Skin epidermis (tissue), 12 donors: ENCODE results near the gene TREX2.

ENCODE experiments used
- H3K27ac ChIP-seq, 21 experiments: fragments of 200-600 bp; sonication (generic) in 11 of 21; one replicate each; pipeline ENCODE4 v1.5.0; 2020; ENCODE audit warnings: mild to moderate bottlenecking in 3 of 21, inconsistent platforms in 2 of 21, moderate library complexity in 2 of 21
- H3K4me3 ChIP-seq, 7 experiments: fragments of 200-600 bp; sonication (generic) in 2 of 7; one replicate each; pipeline ENCODE4 v1.5.0; 2020; ENCODE audit warnings: inconsistent platforms in 2 of 7, mild to moderate bottlenecking in 2 of 7, moderate library complexity in 1 of 7

Gene TREX2

DNA sequence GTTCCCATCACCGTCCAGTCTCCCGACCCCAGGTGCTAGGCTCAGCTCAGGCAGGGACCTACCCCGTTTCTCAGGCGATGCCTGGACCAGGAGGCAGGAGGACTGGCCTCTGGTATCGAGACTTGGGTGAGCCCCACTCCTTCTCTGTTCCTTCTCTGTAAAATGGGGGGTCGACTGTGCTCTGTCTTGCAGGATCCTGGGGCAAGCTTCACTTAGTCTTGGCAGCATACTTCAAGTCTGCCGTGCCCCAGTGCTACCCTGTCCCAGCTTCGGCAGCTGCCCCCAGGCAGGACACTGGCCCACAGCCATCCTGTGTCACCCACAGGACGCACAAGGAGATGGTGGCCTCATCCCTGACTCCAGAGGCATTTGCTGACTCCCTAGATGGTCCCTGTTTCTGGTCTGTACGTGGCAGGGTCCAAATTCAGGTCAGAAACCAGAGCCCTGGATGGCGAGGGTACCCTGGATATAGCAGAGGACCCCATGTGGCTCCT lies 31.6 kb upstream of the TREX2 start:
- H3K27ac ChIP-seq = peak overlapping the region in 15 of 21 experiments; percentile 16 to 86 (median 66)
- H3K4me3 ChIP-seq = no peak overlapping the region

DNA sequence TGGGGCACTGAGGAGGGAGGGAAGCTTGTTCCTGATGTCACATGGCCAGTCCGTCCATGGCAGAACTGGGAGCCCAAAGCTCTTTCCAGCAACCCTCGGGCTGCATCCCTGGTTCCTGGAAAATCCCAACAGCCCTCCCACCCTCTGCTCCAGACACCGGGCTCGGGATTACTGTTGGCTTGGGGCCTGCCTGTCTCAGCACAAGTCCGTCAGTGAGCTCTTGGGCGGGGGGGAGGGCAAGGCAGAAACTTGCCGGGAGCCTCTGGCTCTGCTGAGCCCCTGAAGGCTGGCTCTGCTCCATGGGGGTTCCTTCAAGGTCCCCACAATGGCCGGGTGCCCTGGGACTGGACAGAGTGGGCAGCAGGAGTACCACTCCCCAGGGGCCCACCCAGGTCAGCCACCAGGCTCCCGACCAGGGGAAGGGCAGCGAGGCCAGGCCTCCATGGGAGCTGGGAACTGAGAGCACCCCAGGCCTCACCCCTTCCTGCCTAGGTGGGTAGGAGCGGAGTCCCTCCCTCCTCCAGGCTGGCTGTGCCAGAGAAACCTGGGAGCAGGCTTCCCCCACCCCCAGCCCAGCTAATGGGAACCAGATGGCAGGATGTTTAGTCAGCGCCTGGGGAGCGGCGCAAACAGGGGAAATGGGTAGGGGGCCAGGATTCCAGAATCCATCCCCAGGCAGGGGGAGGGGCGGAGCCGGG lies 31.0 kb upstream of the TREX2 start:
- peak overlapping the region in 18 of 21 experiments; percentile 36 to 86 (median 64) for H3K27ac ChIP-seq
- H3K4me3 ChIP-seq = no peak overlapping the region

GRCh38 chrX:153475751-153476281 lies 30.0 kb upstream of the TREX2 start:
- Histone ChIP-seq H3K4me3 (no peak overlapping the region), H3K27ac (peak overlapping the region in 15 of 21 experiments; percentile 15 to 86 (median 62))

DNA sequence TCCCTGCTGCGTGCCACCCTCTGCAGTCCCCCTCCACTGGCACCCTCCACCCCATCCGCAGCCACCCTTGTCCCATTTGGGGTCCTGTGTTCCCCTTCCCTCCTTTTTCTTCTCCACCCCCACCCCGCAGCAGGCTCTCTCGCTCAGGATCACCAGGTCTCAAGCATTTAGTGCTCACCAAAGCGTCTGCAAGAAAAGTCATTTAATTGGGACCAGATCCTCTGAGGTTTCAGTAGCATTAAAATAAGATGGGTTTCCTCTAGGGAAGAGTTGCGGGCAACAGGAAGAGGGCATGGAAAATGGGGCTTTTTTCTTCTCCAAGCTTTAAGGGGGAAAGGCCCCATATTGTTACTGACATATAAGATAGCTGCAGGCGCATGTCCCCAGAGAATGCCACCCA lies 29.4 kb upstream of the TREX2 start:
- H3K4me3 ChIP-seq = no peak overlapping the region
- H3K27ac ChIP-seq = peak overlapping the region in 15 of 21 experiments; percentile 36 to 80 (median 61)

GRCh38 chrX:153474718-153475117 lies 28.9 kb upstream of the TREX2 start:
- Histone ChIP-seq H3K27ac (peak overlapping the region in 15 of 21 experiments; percentile 36 to 80 (median 54)), H3K4me3 (peak overlapping the region in 3 of 7 experiments; percentile 8 to 24 (median 17))

- peak overlapping the region in 1 of 7 experiments; percentile 17 for H3K4me3 ChIP-seq
Measured at GRCh38 chrX:153474266-153474665, 28.4 kb upstream of the TREX2 start.

DNA sequence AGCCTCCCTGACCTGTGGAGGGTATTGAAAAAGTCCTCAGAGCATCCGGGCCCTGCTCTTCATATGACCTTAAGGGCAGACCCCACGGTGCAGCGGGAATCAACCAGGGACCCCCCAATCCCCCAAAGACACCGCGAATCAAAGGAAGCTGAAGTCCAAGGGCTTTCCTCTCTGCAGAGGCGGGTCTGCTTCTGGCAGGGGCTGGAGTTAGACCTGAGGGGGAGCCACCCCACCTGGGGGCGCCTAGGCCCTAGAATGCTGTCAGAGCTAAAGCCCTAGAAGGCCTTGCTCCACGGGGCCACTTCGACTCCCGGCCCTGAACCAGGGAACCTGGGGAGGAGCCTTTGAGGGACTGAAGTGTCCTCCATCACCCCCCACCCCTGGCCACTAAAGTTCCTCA lies 27.3 kb upstream of the TREX2 start:
- no peak overlapping the region for H3K4me3 ChIP-seq
- peak overlapping the region in 1 of 21 experiments; percentile 5 for H3K27ac ChIP-seq

More at GRCh38 chrX:153474266-153474665, 28.4 kb upstream of the TREX2 start:
- peak overlapping the region in 3 of 21 experiments; percentile 12 to 45 (median 30) for H3K27ac ChIP-seq

DNA sequence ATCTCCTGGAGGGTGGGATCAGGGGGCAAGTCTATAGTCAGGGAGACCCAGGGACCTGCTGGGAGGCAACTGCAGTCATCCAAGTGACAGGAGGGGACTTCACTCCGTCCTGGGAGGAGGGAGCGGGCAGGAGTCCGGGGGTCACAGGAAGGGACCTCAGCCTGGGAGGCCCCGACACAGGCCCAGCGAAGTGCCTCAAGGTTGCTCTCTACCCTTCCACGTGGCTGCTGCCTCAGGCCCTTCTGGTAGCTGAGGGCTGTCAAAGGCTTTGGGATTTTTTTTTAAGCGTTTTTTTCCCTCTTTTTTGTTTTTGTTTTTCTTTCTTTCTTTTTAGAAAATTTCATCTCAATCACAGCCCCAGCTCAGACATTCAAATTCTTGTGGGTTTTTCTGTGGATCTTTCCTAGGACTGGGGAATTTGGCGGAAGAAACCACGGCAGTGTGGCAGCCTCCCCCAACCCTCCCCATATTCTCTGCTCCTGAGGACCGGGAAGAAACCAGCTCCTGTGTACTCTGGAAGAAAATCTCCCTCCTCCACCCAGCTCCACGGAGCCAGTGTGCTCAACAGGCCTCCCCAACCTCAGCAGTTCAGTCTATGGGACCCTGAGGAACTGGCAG lies 25.9 kb upstream of the TREX2 start:
- Histone ChIP-seq H3K4me3 (no peak overlapping the region), H3K27ac (peak overlapping the region in 10 of 21 experiments; percentile 10 to 67 (median 39))

DNA sequence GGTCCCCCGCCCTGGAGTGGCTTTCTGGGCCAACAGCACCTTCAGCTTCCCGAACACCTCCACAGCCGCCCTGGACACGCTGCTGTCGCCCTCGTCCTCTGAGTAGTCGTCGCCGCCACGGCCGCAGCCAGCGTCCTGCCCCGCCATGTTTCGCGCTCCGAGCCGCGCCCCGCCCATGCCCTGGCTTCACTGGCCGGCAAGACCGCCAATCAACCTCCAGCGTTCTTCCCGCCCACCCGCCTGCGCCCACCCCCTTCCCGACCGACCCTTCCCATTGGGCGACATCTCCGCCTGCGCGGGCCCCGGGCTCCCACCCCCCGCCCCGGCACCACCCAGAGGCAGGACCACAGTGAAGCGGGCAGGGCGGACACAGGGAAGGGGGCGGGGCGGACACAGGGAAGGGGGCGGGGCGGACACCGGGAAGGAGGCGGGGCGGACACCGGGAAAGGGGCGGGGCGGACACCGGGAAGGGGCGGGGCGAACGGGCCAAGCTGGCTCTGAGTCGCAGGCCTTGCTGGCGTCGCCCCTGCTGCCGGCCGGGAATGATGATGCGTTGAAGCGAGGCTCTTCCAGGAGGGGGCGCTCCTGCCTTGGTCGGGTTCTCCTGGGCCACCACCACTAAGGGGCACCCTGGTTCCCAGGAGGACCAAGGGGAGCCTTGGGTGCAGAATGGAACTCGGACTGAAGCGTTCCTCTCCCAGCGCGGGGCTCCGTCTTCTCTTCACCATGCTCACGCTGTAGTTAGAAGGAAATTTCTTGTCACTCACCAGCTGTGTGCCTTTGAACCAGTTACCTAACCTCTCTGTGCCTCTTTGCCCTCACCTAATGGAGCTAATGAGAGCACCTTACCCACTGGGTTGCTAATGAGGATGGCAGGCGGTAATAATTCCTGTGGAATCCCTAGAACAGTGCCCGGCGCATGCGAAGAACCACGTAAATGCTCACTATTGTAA lies 24.8 kb upstream of the TREX2 start, which contains the start of gene HAUS7:
TSS of gene HAUS7 (minus strand) at position 166 of the 953 bp plus-strand sequence. CDS start at position 147, 19 bp downstream.
- H3K27ac ChIP-seq = peak within 1 kb of the TSS in 18 of 21 experiments; percentile 36 to 82 (median 68)
- peak within 1 kb of the TSS; percentile 55 to 73 (median 61) for H3K4me3 ChIP-seq

DNA sequence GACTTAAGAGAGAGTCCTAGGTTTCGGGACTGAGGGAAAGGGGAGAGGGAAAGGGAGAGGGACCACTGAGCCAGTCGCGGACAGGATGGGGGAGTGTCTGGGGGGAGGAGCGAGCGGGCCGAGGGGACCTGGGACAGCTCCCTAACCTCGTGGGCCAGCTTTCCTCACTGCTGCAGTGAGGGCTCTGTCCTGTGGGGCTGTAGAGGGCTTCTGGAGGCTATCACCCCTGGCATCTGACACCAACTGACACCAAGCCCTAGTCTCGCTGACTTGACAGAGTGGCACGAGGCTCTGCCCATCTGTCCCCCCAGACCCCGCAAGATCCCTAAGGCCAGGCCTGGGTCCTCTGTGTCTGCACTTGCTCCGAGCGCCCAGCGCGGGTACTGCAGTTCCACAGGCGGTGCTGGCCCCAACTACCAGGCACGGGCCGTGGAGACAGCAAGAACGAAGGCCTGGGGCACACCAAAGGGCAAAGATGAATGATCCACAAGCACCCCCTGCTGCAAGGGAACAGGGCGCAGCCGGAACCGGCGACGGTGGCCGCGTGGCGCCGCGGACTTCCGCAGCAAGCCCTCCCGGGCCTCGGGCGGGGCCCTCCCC lies 24.1 kb upstream of the TREX2 start:
- Histone ChIP-seq H3K27ac (peak overlapping the region in 18 of 21 experiments; percentile 36 to 82 (median 68)), H3K4me3 (peak overlapping the region; percentile 55 to 73 (median 61))

DNA sequence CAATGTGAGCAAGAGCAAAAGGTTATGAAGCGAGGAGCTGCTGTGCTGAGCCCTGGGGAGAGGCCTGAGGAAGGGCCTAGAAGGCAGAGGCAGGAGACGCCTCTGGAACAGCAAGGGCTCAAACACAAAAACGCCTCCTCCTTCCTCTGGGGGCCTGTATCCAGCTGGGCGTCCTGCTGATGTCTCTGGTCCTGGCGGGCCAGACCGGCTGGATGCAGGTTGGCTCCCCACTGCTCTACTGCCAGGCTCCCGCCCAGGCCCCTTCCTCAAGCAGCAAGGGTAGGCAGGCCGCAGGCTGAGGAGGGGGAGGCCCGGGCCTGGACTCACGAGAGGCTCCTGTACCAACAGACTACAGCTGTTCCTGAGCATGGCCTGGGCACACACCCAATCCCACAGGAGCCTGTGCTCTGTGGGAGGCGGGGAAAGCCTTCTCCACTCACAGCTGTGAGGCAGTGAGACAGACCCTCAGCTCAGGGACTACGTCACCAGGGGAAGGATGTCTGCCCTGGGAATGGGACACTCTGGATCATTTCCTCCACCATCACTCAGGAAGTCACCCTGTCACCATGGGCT lies 22.2 kb upstream of the TREX2 start:
- Histone ChIP-seq H3K4me3 (no peak overlapping the region), H3K27ac (no peak overlapping the region)

GRCh38 chrX:153465691-153466380 lies 20.0 kb upstream of the TREX2 start:
- H3K27ac ChIP-seq = no peak overlapping the region
- H3K4me3 ChIP-seq = no peak overlapping the region

DNA sequence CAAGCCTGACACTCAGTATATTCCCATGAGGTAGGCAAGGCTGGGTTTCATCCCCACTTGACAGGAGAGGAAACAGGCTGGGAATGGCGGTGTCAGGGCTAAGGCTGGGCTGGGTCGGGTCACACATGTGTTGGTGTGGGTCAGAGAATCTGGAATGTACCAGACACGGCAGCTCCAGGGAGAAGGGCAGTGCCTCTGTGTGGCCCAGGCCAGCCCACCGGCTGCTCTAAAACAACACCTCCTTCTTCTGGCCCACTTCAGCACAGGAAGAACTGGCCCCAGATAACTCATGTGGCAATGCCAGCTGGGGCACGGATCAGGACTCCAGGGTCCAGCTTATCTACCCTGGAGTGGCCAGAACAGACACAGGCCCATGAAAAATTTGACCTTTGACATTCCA lies 18.3 kb upstream of the TREX2 start:
- H3K4me3 ChIP-seq = no peak overlapping the region

GRCh38 chrX:153463556-153463955 lies 17.7 kb upstream of the TREX2 start:
- Histone ChIP-seq H3K27ac (no peak overlapping the region), H3K4me3 (no peak overlapping the region)

More for the DNA sequence above, 18.3 kb upstream of the TREX2 start:
- H3K27ac ChIP-seq = no peak overlapping the region

- no peak overlapping the region for H3K4me3 ChIP-seq
- H3K27ac ChIP-seq = no peak overlapping the region
Measured at GRCh38 chrX:153463031-153463430, 17.2 kb upstream of the TREX2 start.

- Histone ChIP-seq H3K27ac (no peak overlapping the region), H3K4me3 (no peak overlapping the region)
Measured at GRCh38 chrX:153462291-153462690, 16.4 kb upstream of the TREX2 start.

DNA sequence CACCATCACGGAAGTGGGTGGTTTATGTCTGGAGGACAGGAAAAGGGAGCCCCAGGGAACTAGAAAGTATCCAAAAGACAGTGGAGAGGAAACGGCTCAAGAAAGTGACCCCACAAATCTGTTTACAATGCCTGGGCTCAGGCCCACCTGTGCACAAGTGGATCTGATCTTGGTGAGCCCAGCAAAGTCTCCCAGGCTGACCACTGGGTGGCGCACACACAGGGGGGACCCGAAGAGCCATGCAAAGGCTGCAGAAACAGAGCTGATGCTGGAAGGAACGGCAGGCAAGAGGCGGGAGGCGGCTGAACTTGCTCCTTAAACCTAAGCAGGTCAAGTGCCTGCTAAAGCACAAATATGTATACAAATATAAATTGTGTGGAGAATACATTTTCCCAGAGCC lies 15.0 kb upstream of the TREX2 start:
- H3K27ac ChIP-seq = no peak overlapping the region

GRCh38 chrX:153459986-153460385 lies 14.1 kb upstream of the TREX2 start:
- Histone ChIP-seq H3K27ac (no peak overlapping the region), H3K4me3 (no peak overlapping the region)

More for the DNA sequence above, 15.0 kb upstream of the TREX2 start:
- H3K4me3 ChIP-seq = no peak overlapping the region
